Smooth muscle cell (in vitro differentiated cells): Measurements from ENCODE around the gene PPFIA1. TPM values are rescaled to one million over a fixed set of nuclear protein-coding genes. Genes with fewer than 3 reads are reported as not detected.

ENCODE experiments used
- DNase-seq: peaks from one replicate; lab custom pipeline; 2025; ENCODE audit not compliant: unreplicated experiment; lab: John Stamatoyannopoulos, UW
- H2AFZ ChIP-seq: fragments of 200-600 bp; sonication (generic); 2 replicates; pipeline ENCODE4 v1.6.0; 2016; ENCODE audit warnings: antibody characterized with exemption, low read depth, mild to moderate bottlenecking
- H3F3A ChIP-seq: fragments of 200-600 bp; sonication (generic); 2 replicates; pipeline ENCODE4 v1.6.0; 2017; ENCODE audit warnings: antibody characterized with exemption, low read depth
- H3K27ac ChIP-seq: fragments of 200-600 bp; sonication (generic); 2 replicates; pipeline ENCODE4 v1.5.1; 2016; ENCODE audit warnings: low read depth, mild to moderate bottlenecking
- H3K27me3 ChIP-seq: fragments of 200-600 bp; sonication (generic); 2 replicates; pipeline ENCODE4 v1.6.1; 2016; ENCODE audit warnings: low read depth, mild to moderate bottlenecking
- H3K36me3 ChIP-seq: fragments of 200-600 bp; sonication (generic); 2 replicates; pipeline ENCODE4 v1.5.1; 2016; ENCODE audit warnings: low read depth
- H3K4me1 ChIP-seq: fragments of 200-600 bp; sonication (generic); 2 replicates; pipeline ENCODE4 v1.5.1; 2016; ENCODE audit warnings: low read depth
- H3K4me2 ChIP-seq: fragments of 200-600 bp; sonication (generic); 2 replicates; pipeline ENCODE4 v1.6.0; 2016; ENCODE audit warnings: mild to moderate bottlenecking
- H3K4me3 ChIP-seq: fragments of 200-600 bp; sonication (generic); 2 replicates; pipeline ENCODE4 v1.5.1; 2016; ENCODE audit warnings: mild to moderate bottlenecking
- H3K79me2 ChIP-seq: fragments of 200-600 bp; sonication (generic); 2 replicates; pipeline ENCODE4 v1.6.0; 2016; ENCODE audit warnings: low read depth, mild to moderate bottlenecking
- H3K9ac ChIP-seq: fragments of 200-600 bp; sonication (generic); 2 replicates; pipeline ENCODE4 v1.6.0; 2016; ENCODE audit warnings: low read depth
- H3K9me3 ChIP-seq: fragments of 200-600 bp; sonication (generic); replicated peaks from 2 replicates; pipeline ENCODE4 v1.5.1; 2016; ENCODE audit warnings: low read depth
- H4K20me1 ChIP-seq: fragments of 200-600 bp; sonication (generic); 2 replicates; pipeline ENCODE4 v1.6.0; 2016; ENCODE audit warnings: low read depth
- CTCF ChIP-seq: fragments of 200-600 bp; sonication (generic); IDR thresholded peaks from 2 replicates; pipeline ENCODE4 v1.5.1; 2017; ENCODE audit warnings: borderline replicate concordance, mild to moderate bottlenecking, antibody characterized with exemption; ENCODE audit not compliant: insufficient read depth, poor library complexity, severe bottlenecking
- WGBS: methylation state at CpG from one replicate; pipeline ENCODE4 v1.1.7; 2016; ENCODE audit warnings: low lambda C conversion rate; 5-methylcytosine and 5-hydroxymethylcytosine counted together
- polyA plus RNA-seq: library from polyadenylated mRNA; unstranded; fragments of >200 nt; fragmentation: Nextera tagmentation; extraction: Ambion mirVana; gene quantifications from 2 replicates; pipeline ENCODE4 v1.2.1, GENCODE V29; 2016
- total RNA-seq: library from RNA; depleted of rRNA; stranded (reverse); fragments of >200 nt; gene quantifications from 2 replicates; pipeline ENCODE4 v1.2.3, GENCODE V29; 2014

Gene PPFIA1
- total and polyA plus RNA-seq, 2 experiments from 2014 or later = 23.8 to 48.2 TPM

- no peaks in the 10 kb centered on the region for H3K79me2 ChIP-seq
- H3F3A ChIP-seq = no peaks in the 10 kb centered on the region
- peaks cover 11% of the 10 kb centered on the region for H3K36me3 ChIP-seq
- no peak for DNase-seq
- no peak overlapping the region for H2AFZ ChIP-seq
- H3K9me3 ChIP-seq = no peaks in the 10 kb centered on the region
- no peaks in the 10 kb centered on the region for H3K27me3 ChIP-seq
- peaks cover 85% of the 10 kb centered on the region for H4K20me1 ChIP-seq
- H3K4me3 ChIP-seq = no peak overlapping the region
- H3K4me1 ChIP-seq = no peaks in the 10 kb centered on the region
- TF ChIP-seq CTCF = no peak
- H3K4me2 ChIP-seq = no peak overlapping the region
- 91% methylated on average over 16 of the region's 16 CpGs for WGBS
- H3K9ac ChIP-seq = no peak overlapping the region
- H3K27ac ChIP-seq = no peak overlapping the region
These were observed 161.6 kb downstream of the PPFIA1 start for GRCh38 chr11:70432065-70432464.

- Histone ChIP-seq H3K4me1 (no peaks in the 10 kb centered on the region), H3K9ac (no peak overlapping the region), H3K9me3 (no peaks in the 10 kb centered on the region), H3K4me3 (no peak overlapping the region), H3F3A (no peaks in the 10 kb centered on the region), H3K36me3 (peaks cover 11% of the 10 kb centered on the region), H3K79me2 (no peaks in the 10 kb centered on the region), H3K27me3 (no peaks in the 10 kb centered on the region), H3K27ac (no peak overlapping the region), H4K20me1 (peaks cover 83% of the 10 kb centered on the region), H2AFZ (no peak overlapping the region), H3K4me2 (no peak overlapping the region)
- DNase-seq = no peak
- no peak for TF ChIP-seq CTCF
- 97% methylated on average over 15 of the region's 15 CpGs for WGBS
These were observed 162.1 kb downstream of the PPFIA1 start for GRCh38 chr11:70432580-70432979.

GRCh38 chr11:70433038-70433437 is 162.5 kb downstream of the PPFIA1 start:
- no peak for TF ChIP-seq CTCF
- WGBS = 97% methylated on average over 20 of the region's 20 CpGs
- no peak overlapping the region for H3K4me3 ChIP-seq
- H3K79me2 ChIP-seq = no peaks in the 10 kb centered on the region
- no peaks in the 10 kb centered on the region for H3K4me1 ChIP-seq
- peaks cover 11% of the 10 kb centered on the region for H3K36me3 ChIP-seq
- H3K9me3 ChIP-seq = no peaks in the 10 kb centered on the region
- H3F3A ChIP-seq = no peaks in the 10 kb centered on the region
- no peak overlapping the region for H2AFZ ChIP-seq
- H3K9ac ChIP-seq = no peak overlapping the region
- no peaks in the 10 kb centered on the region for H3K27me3 ChIP-seq
- H3K4me2 ChIP-seq = no peak overlapping the region
- no peak overlapping the region for H3K27ac ChIP-seq
- DNase-seq = no peak
- peaks cover 83% of the 10 kb centered on the region for H4K20me1 ChIP-seq

GRCh38 chr11:70433526-70433925 is 163.0 kb downstream of the PPFIA1 start:
- Histone ChIP-seq H3K9ac (no peak overlapping the region), H3K9me3 (no peaks in the 10 kb centered on the region), H3F3A (no peaks in the 10 kb centered on the region), H3K27me3 (no peaks in the 10 kb centered on the region), H3K36me3 (peaks cover 11% of the 10 kb centered on the region), H3K4me3 (no peak overlapping the region), H3K79me2 (no peaks in the 10 kb centered on the region), H2AFZ (no peak overlapping the region), H3K27ac (no peak overlapping the region), H3K4me2 (no peak overlapping the region), H4K20me1 (peaks cover 79% of the 10 kb centered on the region), H3K4me1 (no peaks in the 10 kb centered on the region)
- 95% methylated on average over 13 of the region's 13 CpGs for WGBS
- TF ChIP-seq CTCF = no peak
- no peak for DNase-seq
